Astrocyte (in vitro differentiated cells and primary cell): ENCODE data around the gene AGPS. TPM values are rescaled to one million over a fixed set of nuclear protein-coding genes. Genes with fewer than 3 reads are reported as not detected.

ENCODE experiments used
- DNase-seq: peaks from one replicate; pipeline ENCODE4 v3.0.0-alpha.2; 2010; ENCODE audit warnings: low read depth
- FAIRE-seq: peaks from 2 replicates; lab custom pipeline; 2011; peaks lifted over from hg19 to GRCh38; lab: Jason Lieb, UNC
- H2AFZ ChIP-seq: 2 replicates; pipeline ENCODE4 v1.6.0; 2012; ENCODE audit warnings: low read depth, low read length, inconsistent platforms
- H3K27ac ChIP-seq: 2 replicates; pipeline ENCODE4 v1.5.1; 2011; ENCODE audit warnings: low read depth, low read length, inconsistent platforms
- H3K27me3 ChIP-seq: 2 replicates; pipeline ENCODE4 v1.6.0; 2011; ENCODE audit warnings: low read length, inconsistent platforms; ENCODE audit not compliant: insufficient read depth
- H3K36me3 ChIP-seq: 2 replicates; pipeline ENCODE4 v1.5.1; 2011; ENCODE audit warnings: low read length, inconsistent platforms; ENCODE audit not compliant: insufficient read depth
- H3K4me1 ChIP-seq: 2 replicates; pipeline ENCODE4 v1.5.1; 2011; ENCODE audit warnings: low read length, inconsistent platforms; ENCODE audit not compliant: insufficient read depth
- H3K4me2 ChIP-seq: 2 replicates; pipeline ENCODE4 v1.6.0; 2012; ENCODE audit warnings: low read length, inconsistent platforms
- H3K4me3 ChIP-seq: 2 replicates; pipeline ENCODE4 v1.5.1; 2011; ENCODE audit warnings: low read depth, mild to moderate bottlenecking, low read length, inconsistent platforms; ENCODE audit not compliant: insufficient read depth
- H3K79me2 ChIP-seq: 2 replicates; pipeline ENCODE4 v1.6.0; 2012; ENCODE audit warnings: mild to moderate bottlenecking, low read length, inconsistent platforms; ENCODE audit not compliant: insufficient read depth
- H3K9ac ChIP-seq: 2 replicates; pipeline ENCODE4 v1.6.0; 2012; ENCODE audit warnings: mild to moderate bottlenecking, low read length, inconsistent platforms
- H3K9me3 ChIP-seq: 2 replicates; pipeline ENCODE4 v1.5.1; 2012; ENCODE audit warnings: low read depth, mild to moderate bottlenecking, low read length, inconsistent platforms; ENCODE audit not compliant: insufficient read depth
- H4K20me1 ChIP-seq: 2 replicates; pipeline ENCODE4 v1.6.0; 2012; ENCODE audit warnings: low read length, inconsistent platforms; ENCODE audit not compliant: insufficient read depth
- H3K27ac Mint-ChIP-seq: one replicate; pipeline ENCODE4 v1.8.0; 2021; ENCODE audit warnings: mild to moderate bottlenecking, mixed read lengths; ENCODE audit not compliant: unreplicated experiment
- H3K27me3 Mint-ChIP-seq: one replicate; pipeline ENCODE4 v1.8.0; 2021; ENCODE audit warnings: low read depth, mixed read lengths; ENCODE audit not compliant: unreplicated experiment
- H3K36me3 Mint-ChIP-seq: one replicate; pipeline ENCODE4 v1.8.0; 2021; ENCODE audit warnings: low read depth, mixed read lengths; ENCODE audit not compliant: unreplicated experiment
- H3K4me1 Mint-ChIP-seq: one replicate; pipeline ENCODE4 v1.8.0; 2021; ENCODE audit warnings: low read depth, mixed read lengths; ENCODE audit not compliant: unreplicated experiment
- H3K4me3 Mint-ChIP-seq: one replicate; pipeline ENCODE4 v1.8.0; 2021; ENCODE audit warnings: mild to moderate bottlenecking, moderate library complexity, mixed read lengths; ENCODE audit not compliant: unreplicated experiment
- H3K9me3 Mint-ChIP-seq: one replicate; pipeline ENCODE4 v1.8.0; 2021; ENCODE audit warnings: mild to moderate bottlenecking, mixed read lengths; ENCODE audit not compliant: unreplicated experiment
- CTCF ChIP-seq: IDR thresholded peaks from 2 replicates; pipeline ENCODE4 v1.5.1; 2011; ENCODE audit warnings: low read depth, mild to moderate bottlenecking, inconsistent platforms, low read length, moderate library complexity; ENCODE audit not compliant: insufficient read depth
- EZH2 ChIP-seq: IDR thresholded peaks from 2 replicates; pipeline ENCODE4 v1.6.1; 2012; ENCODE audit warnings: mild to moderate bottlenecking, low read length, inconsistent platforms; ENCODE audit not compliant: insufficient read depth
- total RNA-seq: library from RNA; stranded (reverse); gene quantifications from 2 replicates; pipeline ENCODE4 v1.2.1, GENCODE V29; 2021

The AGPS gene
- total RNA-seq, 1 donor from 2014 or later = 66.2 TPM

- no peak overlapping the region for H3K4me3 ChIP-seq
- H2AFZ ChIP-seq = no peak overlapping the region
- Mint-ChIP-seq H3K9me3 (no peaks in the 10 kb centered on the region), H3K27ac (no peak overlapping the region), H3K4me3 (no peak overlapping the region), H3K4me1 (peaks cover 26% of the 10 kb centered on the region), H3K36me3 (peaks cover 2% of the 10 kb centered on the region), H3K27me3 (no peaks in the 10 kb centered on the region)
- H3K9ac ChIP-seq = no peak overlapping the region
- H3K4me1 ChIP-seq = peaks cover 16% of the 10 kb centered on the region
- no peaks in the 10 kb centered on the region for H3K27me3 ChIP-seq
- H3K4me2 ChIP-seq = no peak overlapping the region
- H4K20me1 ChIP-seq = no peaks in the 10 kb centered on the region
- peaks cover 3% of the 10 kb centered on the region for H3K36me3 ChIP-seq
- FAIRE-seq = no peak
- TF ChIP-seq EZH2 = no peak
- no peak for TF ChIP-seq CTCF
- H3K9me3 ChIP-seq = no peaks in the 10 kb centered on the region
- no peak overlapping the region for H3K27ac ChIP-seq
- DNase-seq = no peak
- no peaks in the 10 kb centered on the region for H3K79me2 ChIP-seq
Observed at GRCh38 chr2:177540283-177540682, 147.7 kb downstream of the AGPS start.

DNA sequence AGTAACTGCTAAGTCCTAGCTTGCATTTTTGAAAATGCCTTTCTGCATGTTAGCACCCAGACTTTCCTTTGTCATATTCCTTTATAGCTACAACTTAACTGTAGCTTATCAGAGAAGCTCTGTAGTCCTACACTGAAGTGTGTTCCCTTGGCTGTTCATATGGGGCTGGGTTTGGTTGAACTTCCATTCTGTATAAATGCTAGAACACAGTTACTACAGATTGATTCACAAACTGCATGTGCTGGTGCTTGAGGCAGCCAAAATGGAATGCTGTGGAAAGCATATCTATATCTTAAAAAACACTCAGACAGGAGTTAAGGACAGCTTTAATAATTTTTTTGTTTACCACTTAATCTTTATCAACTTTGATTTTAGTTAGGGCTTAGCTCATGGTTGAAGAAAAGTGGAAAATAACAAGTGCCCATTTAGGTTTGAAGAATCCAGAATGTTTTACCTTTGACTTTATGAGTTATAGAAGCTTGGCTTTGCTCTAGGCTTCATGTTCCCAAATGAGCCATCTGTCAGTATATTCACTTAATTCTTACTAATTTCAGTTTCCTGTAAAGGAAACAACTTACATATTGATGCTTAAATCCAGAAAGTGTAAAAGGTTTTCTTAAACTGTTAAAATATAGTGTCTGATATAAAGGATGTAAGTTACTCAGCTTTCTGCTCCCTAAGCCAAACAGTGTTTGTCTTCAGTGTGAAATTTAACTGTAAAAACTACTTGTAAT, 148.9 kb downstream of the AGPS start:
- Histone ChIP-seq H3K27ac (no peak overlapping the region), H3K36me3 (peaks cover 3% of the 10 kb centered on the region)
- FAIRE-seq = no peak

More for the DNA sequence above, 148.9 kb downstream of the AGPS start:
- Mint-ChIP-seq H3K9me3 (peaks cover 6% of the 10 kb centered on the region), H3K27ac (no peak overlapping the region), H3K36me3 (peaks cover 6% of the 10 kb centered on the region), H3K4me3 (no peak overlapping the region), H3K27me3 (no peaks in the 10 kb centered on the region), H3K4me1 (peaks cover 26% of the 10 kb centered on the region)
- no peaks in the 10 kb centered on the region for H4K20me1 ChIP-seq
- TF ChIP-seq EZH2 = no peak
- TF ChIP-seq CTCF = no peak
- H3K4me2 ChIP-seq = no peak overlapping the region
- H3K4me1 ChIP-seq = peaks cover 16% of the 10 kb centered on the region
- H3K4me3 ChIP-seq = no peak overlapping the region
- H3K79me2 ChIP-seq = no peaks in the 10 kb centered on the region
- H3K9ac ChIP-seq = no peak overlapping the region
- no peaks in the 10 kb centered on the region for H3K9me3 ChIP-seq
- no peak overlapping the region for H2AFZ ChIP-seq
- DNase-seq = no peak
- no peaks in the 10 kb centered on the region for H3K27me3 ChIP-seq
